HCT116 (cell line): Measurements from ENCODE around the gene EYA2. TPM values are rescaled to one million over a fixed set of nuclear protein-coding genes. Genes with fewer than 3 reads are reported as not detected.

Experiments used
- ATAC-seq: fragments of 200-7000 bp; cut with Tn5 transposase; 2 replicates; pipeline ENCODE4 v1.9.1; 2020; ENCODE audit warnings: mild to moderate bottlenecking, moderate library complexity
- BruUV-seq: library from RNA; stranded (reverse); fragments of 400-500 nt; replicated peaks from 2 replicates; lab custom pipeline; 2021; lab: Mats Ljungman, UMichigan
- CTCF ChIA-PET: fragments of 300-600 bp; sonication (Branson Sonifier 250); formaldehyde crosslinking; loops from one replicate; lab custom pipeline; 2021; ENCODE audit warnings: antibody characterized with exemption; lab: Charles Lee
- POLR2A ChIA-PET: fragments of 300-600, 350-600 bp; sonication (Branson Sonifier 250); formaldehyde crosslinking; loops from one replicate; lab custom pipeline; 2021; ENCODE audit warnings: antibody characterized with exemption; lab: Charles Lee
- RAD21 ChIA-PET, 2 experiments: fragments of 300-600 bp; sonication (Branson Sonifier 250); formaldehyde crosslinking; loops; one replicate each; lab custom pipeline; 2023; ENCODE audit warnings: low total read pairs in 2 of 2; ENCODE audit not compliant: uncharacterized antibody in 2 of 2, unreplicated experiment in 2 of 2, low non-redundant PET in 1 of 2; lab: Charles Lee
- DNase-seq: peaks from one replicate; pipeline ENCODE4 v3.0.0-alpha.2; 2010; ENCODE audit warnings: low read depth, low spot score
- H2AFZ ChIP-seq: fragments of 200-600 bp; shearing (Covaris generic), sonication (generic); 2 replicates; pipeline ENCODE4 v1.6.1; 2017; ENCODE audit warnings: low read depth, mixed run types, mixed read lengths, antibody characterized with exemption, low read length; ENCODE audit not compliant: poor library complexity, severe bottlenecking
- H3K27ac ChIP-seq: 2 replicates; pipeline ENCODE4 v1.5.1; 2012; ENCODE audit warnings: low read depth, low read length
- H3K27me3 ChIP-seq: fragments of 200-600 bp; sonication (generic); 2 replicates; pipeline ENCODE4 v1.6.1; 2016; ENCODE audit warnings: mixed run types, low read length, mixed read lengths; ENCODE audit not compliant: insufficient read depth
- H3K36me3 ChIP-seq, 2 experiments: fragments of 200-500 bp in 1 of 2; fragments of 200-600 bp in 1 of 2; sonication (Bioruptor generic) in 1 of 2; sonication (generic) in 1 of 2; 2 replicates each; pipeline versions ENCODE4 v1.5.1 to v1.6.1; 2014 to 2016; ENCODE audit warnings: low read length in 2 of 2, inconsistent platforms in 1 of 2, mixed read lengths in 1 of 2, mixed run types in 1 of 2; ENCODE audit not compliant: insufficient read depth in 2 of 2, control insufficient read depth in 1 of 2
- H3K4me1 ChIP-seq, 2 experiments: fragments of 200-600 bp in 1 of 2; sonication (generic) in 1 of 2; 2 replicates each; pipeline versions ENCODE4 v1.5.1 to v1.6.1; 2012 to 2017; ENCODE audit warnings: low read length in 2 of 2, inconsistent platforms in 1 of 2, mild to moderate bottlenecking in 1 of 2, mixed read lengths in 1 of 2, mixed run types in 1 of 2, moderate library complexity in 1 of 2; ENCODE audit not compliant: insufficient read depth in 2 of 2, control insufficient read depth in 1 of 2
- H3K4me2 ChIP-seq: fragments of 200-600 bp; sonication (generic); 2 replicates; pipeline ENCODE4 v1.6.1; 2017; ENCODE audit warnings: mixed run types, low read length, mixed read lengths
- H3K4me3 ChIP-seq, 2 experiments: fragments of 200-600 bp in 1 of 2; sonication (generic) in 1 of 2; replicated peaks in 1 of 2; 2 replicates each; pipeline ENCODE4 v1.5.1; 2011 to 2016; ENCODE audit warnings: low read length in 2 of 2, control low read depth in 1 of 2, low read depth in 1 of 2, mild to moderate bottlenecking in 1 of 2, mixed read lengths in 1 of 2, mixed run types in 1 of 2
- H3K79me2 ChIP-seq: fragments of 200-600 bp; sonication (generic); 2 replicates; pipeline ENCODE4 v1.6.1; 2017; ENCODE audit warnings: mild to moderate bottlenecking, mixed run types, low read length, moderate library complexity, mixed read lengths; ENCODE audit not compliant: insufficient read depth
- H3K9ac ChIP-seq: fragments of 200-600 bp; sonication (generic); 2 replicates; pipeline ENCODE4 v1.6.1; 2016; ENCODE audit warnings: low read length, mixed read lengths
- H3K9me2 ChIP-seq: fragments of 200-600 bp; sonication (generic), shearing (Covaris generic); 2 replicates; pipeline ENCODE4 v1.6.1; 2017; ENCODE audit warnings: mixed run types, mild to moderate bottlenecking, moderate library complexity; ENCODE audit not compliant: insufficient read depth
- H3K9me3 ChIP-seq, 2 experiments: fragments of 200-500 bp in 1 of 2; fragments of 200-600 bp in 1 of 2; sonication (Bioruptor generic) in 1 of 2; sonication (generic) in 1 of 2; 2 replicates each; pipeline ENCODE4 v1.6.1; 2014 to 2017; ENCODE audit warnings: low read length in 2 of 2, mixed read lengths in 2 of 2, inconsistent platforms in 1 of 2, low read depth in 1 of 2, mild to moderate bottlenecking in 1 of 2, mixed run types in 1 of 2, moderate library complexity in 1 of 2; ENCODE audit not compliant: control insufficient read depth in 1 of 2, insufficient read depth in 1 of 2
- H4K20me1 ChIP-seq: fragments of 200-600 bp; sonication (generic), shearing (Covaris generic); 2 replicates; pipeline ENCODE4 v1.6.1; 2017; ENCODE audit warnings: mixed run types, mild to moderate bottlenecking, moderate library complexity; ENCODE audit not compliant: insufficient read depth
- ATF3 ChIP-seq: IDR thresholded peaks from 2 replicates; pipeline ENCODE4 v1.6.1; 2012
- CTCF ChIP-seq, 3 experiments: fragments of 200-600 bp in 1 of 3; sonication (generic) in 1 of 3; IDR thresholded peaks in 2 of 3; conservative IDR thresholded peaks in 1 of 3; 2 replicates each; pipeline ENCODE4 v1.5.1; 2012 to 2017; ENCODE audit warnings: low read depth in 2 of 3, low read length in 2 of 3, antibody characterized with exemption in 1 of 3, borderline replicate concordance in 1 of 3, control low read depth in 1 of 3, mild to moderate bottlenecking in 1 of 3, mixed read lengths in 1 of 3, mixed run types in 1 of 3, moderate library complexity in 1 of 3; ENCODE audit not compliant: insufficient read depth in 1 of 3
- POLR2AphosphoS5 ChIP-seq: IDR thresholded peaks from 2 replicates; pipeline ENCODE4 v1.6.1; 2011; ENCODE audit warnings: mild to moderate bottlenecking, low read depth, low read length, moderate library complexity
- SRF ChIP-seq: IDR thresholded peaks from 2 replicates; pipeline ENCODE4 v1.6.1; 2012; ENCODE audit warnings: low read depth
- TCF7L2 ChIP-seq: IDR thresholded peaks from 2 replicates; pipeline ENCODE4 v1.7.0; 2011; ENCODE audit warnings: borderline replicate concordance, inconsistent platforms; ENCODE audit not compliant: insufficient read depth, insufficient read length; ENCODE audit errors: extremely low read depth
- intact Hi-C: fragments of 100-400 bp; cut with micrococcal nuclease; formaldehyde crosslinking; loops from 2 replicates; pipeline ENCODE4 v1.10.0; 2022
- total RNA-seq: library from RNA; stranded (reverse); gene quantifications from one replicate; pipeline ENCODE4 v1.2.1, GENCODE V29; 2021; ENCODE audit not compliant: unreplicated experiment

The EYA2 gene
- total RNA-seq, 1 experiment from 2014 or later, result not detected

- 0 out of 2 replicates have a peak, but pooled peaks have one; percentile 0 for ATAC-seq
- Histone ChIP-seq H2AFZ (no peak overlapping the region), H3K4me1 (peaks cover 56 to 89% of the 10 kb centered on the region in 2 experiments), H3K36me3 (no peaks in the 10 kb centered on the region), H4K20me1 (no peaks in the 10 kb centered on the region), H3K9me3 (no peaks in the 10 kb centered on the region), H3K9me2 (no peaks in the 10 kb centered on the region), H3K27me3 (no peaks in the 10 kb centered on the region), H3K4me2 (peak overlapping the region; percentile 80), H3K27ac (peak overlapping the region; percentile 78), H3K79me2 (no peaks in the 10 kb centered on the region), H3K4me3 (peak overlapping the region in 1 of 2 experiments; percentile 48; a peak in 2 of 4 replicates), H3K9ac (peak overlapping the region; percentile 59)
- DNase-seq, result peak; percentile 34
- ChIA-PET CTCF (interaction anchor here (0.6 to 1.3 kb wide), 4 partner anchors 183 to 448 kb away, joined by 3 to 5 read pairs (median 3); no protein-coding TSS in a partner anchor), RAD21 (interaction anchor here in 1 of 2 experiments (0.7 to 1.6 kb wide), 2 partner anchors 115 to 183 kb away, joined by 4 read pairs; no protein-coding TSS in a partner anchor), POLR2A (interaction anchor here (0.9 to 1.3 kb wide), 2 partner anchors 8 to 183 kb away, joined by 3 read pairs; no protein-coding TSS in a partner anchor)
- intact Hi-C loops, result loop anchor here (2.0 to 10.0 kb wide), 3 partner anchors 116 to 448 kb away; partner anchors contain the start of gene NCOA3
- TF ChIP-seq CTCF (IDR thresholded peaks at IDR 0.05 in 2 of 3, conservative IDR thresholded peaks at IDR 0.05 in 1 of 3; ENCODE audit: borderline replicate concordance in 1 of 3, insufficient read depth in 1 of 3, low read depth in 2 of 3, low read length in 2 of 3) (0 out of 6 replicates have a peak, but pooled peaks of 1 of the 3 experiments have one; percentile 8), SRF (no peak), TCF7L2 (no peak), ATF3 (no peak), POLR2AphosphoS5 (no peak)
- BruUV-seq, result TSS peak; percentile 87
Measured at GRCh38 chr20:47201074-47201730, 306.6 kb downstream of the EYA2 start.
